DOHH2 (cell line): ENCODE results near the gene PDE8B.

ENCODE experiments used
- H3F3A ChIP-seq: fragments of 200-600 bp; sonication (generic), shearing (Covaris generic); 2 replicates; pipeline ENCODE4 v1.6.0; 2016; ENCODE audit warnings: antibody characterized with exemption, mild to moderate bottlenecking; ENCODE audit not compliant: control insufficient read depth, insufficient read depth
- H3K27ac ChIP-seq: fragments of 200-600 bp; sonication (generic); 2 replicates; pipeline ENCODE4 v1.5.1; 2014; ENCODE audit warnings: low read depth, mild to moderate bottlenecking, low read length, moderate library complexity
- H3K27me3 ChIP-seq: fragments of 200-600 bp; sonication (generic); 2 replicates; pipeline ENCODE4 v1.6.1; 2014; ENCODE audit warnings: mild to moderate bottlenecking, low read length, mixed read lengths; ENCODE audit not compliant: control insufficient read depth
- H3K36me3 ChIP-seq: fragments of 200-600 bp; sonication (generic); 2 replicates; pipeline ENCODE4 v1.6.1; 2014; ENCODE audit warnings: mild to moderate bottlenecking, low read length, moderate library complexity, mixed read lengths; ENCODE audit not compliant: control insufficient read depth
- H3K4me1 ChIP-seq: fragments of 200-600 bp; sonication (generic); 2 replicates; pipeline ENCODE4 v1.6.1; 2014; ENCODE audit warnings: mild to moderate bottlenecking, low read length, mixed read lengths; ENCODE audit not compliant: control insufficient read depth
- H3K4me2 ChIP-seq: fragments of 200-600 bp; sonication (generic); 2 replicates; pipeline ENCODE4 v1.6.0; 2014; ENCODE audit warnings: mild to moderate bottlenecking, low read length, moderate library complexity
- H3K4me3 ChIP-seq: fragments of 200-600 bp; sonication (generic); 2 replicates; pipeline ENCODE4 v1.5.1; 2014; ENCODE audit warnings: mild to moderate bottlenecking, low read length, mixed read lengths
- H3K79me2 ChIP-seq: fragments of 200-600 bp; sonication (generic); 2 replicates; pipeline ENCODE4 v1.6.1; 2014; ENCODE audit warnings: mild to moderate bottlenecking, low read length, mixed read lengths; ENCODE audit not compliant: control insufficient read depth
- H3K9me2 ChIP-seq: fragments of 200-600 bp; sonication (generic); replicated peaks from 2 replicates; pipeline ENCODE4 v1.6.1; 2014; ENCODE audit warnings: mild to moderate bottlenecking, low read length, mixed read lengths; ENCODE audit not compliant: control insufficient read depth
- H3K9me3 ChIP-seq: fragments of 200-600 bp; sonication (generic); 2 replicates; pipeline ENCODE4 v1.6.1; 2014; ENCODE audit warnings: antibody characterized with exemption, low read length, mixed read lengths; ENCODE audit not compliant: control insufficient read depth, insufficient read depth
- H4K20me1 ChIP-seq: fragments of 200-600 bp; sonication (generic); 2 replicates; pipeline ENCODE4 v1.6.0; 2014; ENCODE audit warnings: low read depth, mild to moderate bottlenecking, antibody characterized with exemption, low read length, moderate library complexity; ENCODE audit not compliant: control insufficient read depth, insufficient read depth
- EZH2phosphoT487 ChIP-seq: fragments of 200-600 bp; sonication (generic); IDR thresholded peaks from 2 replicates; pipeline ENCODE4 v1.6.1; 2017; ENCODE audit warnings: borderline replicate concordance, mild to moderate bottlenecking, antibody characterized with exemption, low read length, moderate library complexity, mixed read lengths
- TF ChIP-seq, protein P1 (sequence below): fragments of 200-600 bp; sonication (generic); IDR thresholded peaks from one replicate; pipeline ENCODE4 v1.5.1; 2014; ENCODE audit warnings: antibody characterized with exemption, mild to moderate bottlenecking, low read depth, low read length; ENCODE audit not compliant: poor library complexity, severe bottlenecking

PDE8B gene

GRCh38 chr5:77343165-77343564 is 132.7 kb downstream of the PDE8B start:
- H3K4me1 ChIP-seq: no peaks in the 10 kb centered on the region
- no peaks in the 10 kb centered on the region for H4K20me1 ChIP-seq
- H3K79me2 ChIP-seq: no peaks in the 10 kb centered on the region
- 0 out of 2 replicates have a peak, but pooled peaks cover 2% of the 10 kb centered on the region for H3K27me3 ChIP-seq
- H3K27ac ChIP-seq: no peak overlapping the region
- no peaks in the 10 kb centered on the region for H3K9me3 ChIP-seq
- no peak overlapping the region for H3K4me3 ChIP-seq
- H3K36me3 ChIP-seq: no peaks in the 10 kb centered on the region
- H3K4me2 ChIP-seq: no peak overlapping the region
- no peaks in the 10 kb centered on the region for H3K9me2 ChIP-seq
- no peak for TF ChIP-seq EZH2phosphoT487
- no peaks in the 10 kb centered on the region for H3F3A ChIP-seq

- Histone ChIP-seq H3K27me3 (0 out of 2 replicates have a peak, but pooled peaks cover 2% of the 10 kb centered on the region), H3K27ac (no peak overlapping the region), H3K9me3 (no peaks in the 10 kb centered on the region), H3K4me3 (no peak overlapping the region), H3F3A (no peaks in the 10 kb centered on the region), H3K36me3 (no peaks in the 10 kb centered on the region), H3K79me2 (no peaks in the 10 kb centered on the region), H4K20me1 (no peaks in the 10 kb centered on the region), H3K9me2 (no peaks in the 10 kb centered on the region), H3K4me1 (no peaks in the 10 kb centered on the region), H3K4me2 (no peak overlapping the region)
- no peak for TF ChIP-seq EZH2phosphoT487
- TF ChIP-seq, protein P1, sequence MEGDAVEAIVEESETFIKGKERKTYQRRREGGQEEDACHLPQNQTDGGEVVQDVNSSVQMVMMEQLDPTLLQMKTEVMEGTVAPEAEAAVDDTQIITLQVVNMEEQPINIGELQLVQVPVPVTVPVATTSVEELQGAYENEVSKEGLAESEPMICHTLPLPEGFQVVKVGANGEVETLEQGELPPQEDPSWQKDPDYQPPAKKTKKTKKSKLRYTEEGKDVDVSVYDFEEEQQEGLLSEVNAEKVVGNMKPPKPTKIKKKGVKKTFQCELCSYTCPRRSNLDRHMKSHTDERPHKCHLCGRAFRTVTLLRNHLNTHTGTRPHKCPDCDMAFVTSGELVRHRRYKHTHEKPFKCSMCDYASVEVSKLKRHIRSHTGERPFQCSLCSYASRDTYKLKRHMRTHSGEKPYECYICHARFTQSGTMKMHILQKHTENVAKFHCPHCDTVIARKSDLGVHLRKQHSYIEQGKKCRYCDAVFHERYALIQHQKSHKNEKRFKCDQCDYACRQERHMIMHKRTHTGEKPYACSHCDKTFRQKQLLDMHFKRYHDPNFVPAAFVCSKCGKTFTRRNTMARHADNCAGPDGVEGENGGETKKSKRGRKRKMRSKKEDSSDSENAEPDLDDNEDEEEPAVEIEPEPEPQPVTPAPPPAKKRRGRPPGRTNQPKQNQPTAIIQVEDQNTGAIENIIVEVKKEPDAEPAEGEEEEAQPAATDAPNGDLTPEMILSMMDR: no peak
Observed at GRCh38 chr5:77347435-77348098, 137.1 kb downstream of the PDE8B start.

DNA sequence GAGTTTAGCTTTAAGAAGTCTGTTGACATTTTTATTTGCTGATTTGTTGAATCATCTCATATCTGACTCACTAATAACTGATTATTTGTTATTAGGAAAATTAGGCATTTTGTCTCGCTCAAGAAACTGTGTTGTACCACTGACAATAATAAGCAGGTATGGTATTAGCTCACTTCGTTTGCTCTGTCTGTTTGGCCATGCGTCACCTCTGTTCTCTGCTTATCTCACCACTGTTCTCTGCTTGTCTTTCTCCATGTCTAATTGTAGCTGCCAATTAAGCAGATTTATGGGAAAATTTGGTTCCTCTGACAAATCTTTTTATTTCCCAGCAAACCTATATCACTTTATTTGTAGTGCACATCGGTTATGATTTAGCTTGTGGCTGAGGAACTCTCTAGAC is 142.8 kb downstream of the PDE8B start:
- Histone ChIP-seq H3K36me3 (no peaks in the 10 kb centered on the region), H4K20me1 (no peaks in the 10 kb centered on the region), H3K27me3 (no peaks in the 10 kb centered on the region), H3K79me2 (no peaks in the 10 kb centered on the region), H3F3A (no peaks in the 10 kb centered on the region), H3K4me1 (no peaks in the 10 kb centered on the region), H3K9me2 (no peaks in the 10 kb centered on the region), H3K4me2 (no peak overlapping the region), H3K4me3 (no peak overlapping the region), H3K9me3 (no peaks in the 10 kb centered on the region), H3K27ac (no peak overlapping the region)
- no peak for TF ChIP-seq EZH2phosphoT487
- TF ChIP-seq, protein P1: no peak

- Histone ChIP-seq H3K27ac (no peak overlapping the region), H3K4me3 (no peak overlapping the region), H3K4me1 (no peaks in the 10 kb centered on the region), H3K4me2 (no peak overlapping the region), H3K79me2 (no peaks in the 10 kb centered on the region), H3K9me2 (no peaks in the 10 kb centered on the region), H3K27me3 (no peaks in the 10 kb centered on the region), H3K36me3 (no peaks in the 10 kb centered on the region), H3K9me3 (no peaks in the 10 kb centered on the region), H4K20me1 (no peaks in the 10 kb centered on the region), H3F3A (no peaks in the 10 kb centered on the region)
- TF ChIP-seq EZH2phosphoT487: no peak
- TF ChIP-seq, protein P1: no peak
Observed at GRCh38 chr5:77354454-77354853, 144.0 kb downstream of the PDE8B start.
